K562 (cell line): ENCODE measurements around the gene AGRN. TPM values are rescaled to one million over a fixed set of nuclear protein-coding genes. Genes with fewer than 3 reads are reported as not detected.
A peak's percentile ranks its signal among the peaks of the same experiment; 100 is the strongest.

Experiments used
- BHLHE40 ChIP-seq: IDR thresholded peaks from 2 replicates; pipeline ENCODE4 v1.6.1; 2011; ENCODE audit warnings: low read length, improper control_type of control experiment
- CAMTA2 ChIP-seq: fragments of 250-450 bp; sonication (Bioruptor Pico); conservative IDR thresholded peaks from 2 replicates; pipeline ENCODE4 v1.5.1; 2022
- CEBPB ChIP-seq: fragments of 450-650 bp; IDR thresholded peaks from 2 replicates; pipeline ENCODE4 v1.6.1; 2016; ENCODE audit warnings: missing genetic modification characterization, missing compliant biosample characterization
- ESRRB ChIP-seq: fragments of 250-450 bp; sonication (Bioruptor Pico); IDR thresholded peaks from 2 replicates; pipeline ENCODE4 v1.5.0; 2020; ENCODE audit warnings: mild to moderate bottlenecking, moderate library complexity, borderline replicate concordance
- ETV1 ChIP-seq: fragments of 450-650 bp; conservative IDR thresholded peaks from 2 replicates; pipeline ENCODE4 v1.6.1; 2016; ENCODE audit warnings: missing genetic modification characterization, control low read depth, low read depth, missing compliant biosample characterization
- GATA2 ChIP-seq: sonication (generic); formaldehyde crosslinking; IDR thresholded peaks from 2 replicates; pipeline ENCODE4 v1.4.0; 2020; ENCODE audit warnings: mild to moderate bottlenecking, missing genetic modification reagents
- HMG20B ChIP-seq: fragments of 250-450 bp; sonication (Bioruptor Pico); IDR thresholded peaks from 2 replicates; pipeline ENCODE4 v1.5.0; 2021; ENCODE audit warnings: mild to moderate bottlenecking
- NBN ChIP-seq: fragments of 450-650 bp; IDR thresholded peaks from 2 replicates; pipeline ENCODE4 v1.6.1; 2016; ENCODE audit warnings: low read depth, mild to moderate bottlenecking
- NR2C2 ChIP-seq, 2 experiments: fragments of 200-800 bp in 1 of 2; sonication (Bioruptor generic) in 1 of 2; sonication (generic) in 1 of 2; formaldehyde crosslinking in 1 of 2; IDR thresholded peaks; 2 replicates each; pipeline versions ENCODE4 v1.6.1 to v1.8.0; 2016 to 2022; ENCODE audit warnings: mild to moderate bottlenecking in 1 of 2, missing compliant biosample characterization in 1 of 2, missing genetic modification characterization in 1 of 2, missing genetic modification reagents in 1 of 2
- NR3C1 ChIP-seq: sonication (generic); formaldehyde crosslinking; IDR thresholded peaks from 2 replicates; pipeline ENCODE4 v1.8.1; 2022; ENCODE audit warnings: missing genetic modification reagents
- OTX1 ChIP-seq: fragments of 450-650 bp; formaldehyde crosslinking; IDR thresholded peaks from 2 replicates; pipeline ENCODE4 v1.4.0; 2022; ENCODE audit warnings: mild to moderate bottlenecking
- PURB ChIP-seq: sonication (generic); formaldehyde crosslinking; IDR thresholded peaks from 2 replicates; pipeline ENCODE4 v1.9.0; 2021; ENCODE audit warnings: low read depth, mild to moderate bottlenecking, missing genetic modification reagents
- RAD51 ChIP-seq: fragments of 450-650 bp; IDR thresholded peaks from 2 replicates; pipeline ENCODE4 v1.7.1; 2016; ENCODE audit warnings: low read depth, mild to moderate bottlenecking, borderline replicate concordance
- RBM15 ChIP-seq: fragments of 200-400 bp; formaldehyde crosslinking; IDR thresholded peaks from 2 replicates; pipeline ENCODE4 v1.6.1; 2018; ENCODE audit warnings: mild to moderate bottlenecking, low read length, moderate library complexity; ENCODE audit not compliant: insufficient read depth
- RBM17 ChIP-seq: fragments of 200-400 bp; formaldehyde crosslinking; IDR thresholded peaks from 2 replicates; pipeline ENCODE4 v1.6.1; 2017; ENCODE audit warnings: low read depth, mild to moderate bottlenecking, low read length, borderline replicate concordance
- SIRT6 ChIP-seq: IDR thresholded peaks from one replicate; pipeline ENCODE4 v1.6.1; 2012; ENCODE audit warnings: low read depth, mild to moderate bottlenecking, control low read depth, inconsistent platforms, low read length, moderate library complexity
- SPI1 ChIP-seq: IDR thresholded peaks from 2 replicates; pipeline ENCODE4 v1.6.1; 2011; ENCODE audit warnings: low read depth, low read length, control low read depth, borderline replicate concordance
- THAP12 ChIP-seq: fragments of 250-450 bp; sonication (Bioruptor Pico); IDR thresholded peaks from 2 replicates; pipeline ENCODE4 v1.9.0; 2021; ENCODE audit warnings: mild to moderate bottlenecking, inconsistent platforms
- TRIM25 ChIP-seq: fragments of 450-650 bp; IDR thresholded peaks from 2 replicates; pipeline ENCODE4 v1.7.0; 2016; ENCODE audit warnings: borderline replicate concordance
- YBX1 ChIP-seq: fragments of 450-650 bp; IDR thresholded peaks from 2 replicates; pipeline ENCODE4 v1.7.1; 2016; ENCODE audit warnings: mild to moderate bottlenecking
- ZNF134 ChIP-seq: fragments of 250-450 bp; sonication (Bioruptor Pico); conservative IDR thresholded peaks from 2 replicates; pipeline ENCODE4 v1.4.0; 2020
- ZNF24 ChIP-seq: fragments of 450-650 bp; IDR thresholded peaks from 2 replicates; pipeline ENCODE4 v1.6.1; 2016
- ZNF316 ChIP-seq: fragments of 450-650 bp; IDR thresholded peaks from 2 replicates; pipeline ENCODE4 v1.6.1; 2016
- ZNF511 ChIP-seq: sonication (generic); formaldehyde crosslinking; IDR thresholded peaks from 2 replicates; pipeline ENCODE4 v1.8.0; 2022; ENCODE audit warnings: mild to moderate bottlenecking, missing genetic modification reagents
- ZNF583 ChIP-seq: fragments of 250-450 bp; sonication (Bioruptor Pico); IDR thresholded peaks from 2 replicates; pipeline ENCODE4 v1.4.0; 2020
- ZSCAN32 ChIP-seq: fragments of 450-650 bp; formaldehyde crosslinking; IDR thresholded peaks from 2 replicates; pipeline ENCODE4 v1.4.0; 2020; ENCODE audit warnings: mild to moderate bottlenecking, moderate library complexity
- ZZZ3 ChIP-seq: fragments of 450-650 bp; IDR thresholded peaks from 2 replicates; pipeline ENCODE4 v1.6.1; 2016; ENCODE audit warnings: antibody characterized with exemption, mild to moderate bottlenecking, moderate library complexity
- polyA plus RNA-seq, 8 experiments: library from polyadenylated mRNA; depleted of rRNA in 4 of 8; stranded (reverse) in 5 of 8; unstranded in 3 of 8; fragments of >200 nt; fragmentation: Nextera tagmentation in 2 of 8; fragmentation: Illumina TruSeq in 1 of 8; extraction: Ambion mirVana in 2 of 8; extraction: Trizol in 1 of 8; gene quantifications; 2 replicates each; pipeline versions ENCODE4 v1.2.1 to v1.2.3, GENCODE V29; 2011 to 2014; ENCODE audit warnings: inconsistent platforms in 1 of 8, missing spikeins in 1 of 8
- total RNA-seq, 7 experiments: library from RNA; depleted of rRNA in 6 of 7; stranded (reverse); fragments of >200 nt in 6 of 7; fragmentation: Illumina TruSeq in 2 of 7; extraction: Trizol in 2 of 7; gene quantifications; 2 replicates each; pipeline versions ENCODE4 v1.2.1 to v1.2.3, GENCODE V29; 2011 to 2021; ENCODE audit warnings: low replicate concordance in 1 of 7

Gene AGRN
- total and polyA plus RNA-seq, 9 of the 15 experiments (the other 6 are each of a cell fraction or from before 2014, with no cell fraction given): 0.04 to 111 (median 18.1) TPM

- no peak for TF ChIP-seq TRIM25
- TF ChIP-seq OTX1 (CRISPR knock-in tag): 0 out of 2 replicates have a peak, but pooled peaks have one; percentile 41
- 0 out of 2 replicates have a peak, but pooled peaks have one; percentile 21 for TF ChIP-seq BHLHE40
- no peak for TF ChIP-seq CEBPB (tag)
- TF ChIP-seq HMG20B: no peak
- no peak for TF ChIP-seq ZNF583 (CRISPR knock-in tag)
- no peak for TF ChIP-seq RBM17
- no peak for TF ChIP-seq SPI1
- no peak for TF ChIP-seq GATA2 (CRISPR knock-in tag)
- no peak for TF ChIP-seq ZNF24
- no peak for TF ChIP-seq ZNF134 (CRISPR knock-in tag)
- no peak for TF ChIP-seq ESRRB (CRISPR knock-in tag)
- TF ChIP-seq PURB (CRISPR knock-in tag): no peak
- no peak for TF ChIP-seq SIRT6
- TF ChIP-seq ZNF316: no peak
- no peak for TF ChIP-seq ZZZ3
- TF ChIP-seq RBM15: no peak
- 0 out of 2 replicates have a peak, but pooled peaks have one; percentile 8 for TF ChIP-seq NBN
- TF ChIP-seq YBX1: no peak
- TF ChIP-seq CAMTA2 (CRISPR knock-in tag): no peak
- TF ChIP-seq ZSCAN32 (CRISPR knock-in tag): no peak
- no peak for TF ChIP-seq ZNF511
- peak; percentile 52; the same call in 1 of the 2 replicates for TF ChIP-seq THAP12 (CRISPR knock-in tag)
- TF ChIP-seq NR3C1: no peak
- TF ChIP-seq NR2C2 (CRISPR knock-in tag; IDR thresholded peaks at IDR 0.05): no peak
- TF ChIP-seq NR2C2 (tag; IDR thresholded peaks at IDR 0.05): peak; percentile 71; the same call in 1 of the 2 replicates
- TF ChIP-seq ETV1 (tag): peak; percentile 40; the same call in 1 of the 2 replicates
- TF ChIP-seq RAD51: no peak
Observed at GRCh38 chr1:1058088-1058905, 38.4 kb downstream of the AGRN start (continued).
